Cardiac fibroblast (primary cell): ENCODE data around the gene AFAP1L1.
A peak's percentile ranks its signal among the peaks of the same experiment; 100 is the strongest.

Experiments
- DNase-seq, 2 donors: peaks; one replicate each; pipeline versions ENCODE4 v3.0.0 to v3.0.0-alpha.2; 2010; ENCODE audit warnings: low read depth in 2 of 2
- H3K4me3 ChIP-seq, 2 donors: replicated peaks in 1 of 2; 1 replicate in 1 of 2; 2 replicates in 1 of 2; pipeline ENCODE4 v1.5.1; 2011; ENCODE audit warnings: low read depth in 2 of 2, low read length in 2 of 2, mild to moderate bottlenecking in 2 of 2, moderate library complexity in 1 of 2
- TF ChIP-seq, protein P1 (sequence below): IDR thresholded peaks from one replicate; pipeline ENCODE4 v1.5.1; 2011; ENCODE audit warnings: low read depth, mild to moderate bottlenecking, low read length, inconsistent platforms

Gene AFAP1L1

DNA sequence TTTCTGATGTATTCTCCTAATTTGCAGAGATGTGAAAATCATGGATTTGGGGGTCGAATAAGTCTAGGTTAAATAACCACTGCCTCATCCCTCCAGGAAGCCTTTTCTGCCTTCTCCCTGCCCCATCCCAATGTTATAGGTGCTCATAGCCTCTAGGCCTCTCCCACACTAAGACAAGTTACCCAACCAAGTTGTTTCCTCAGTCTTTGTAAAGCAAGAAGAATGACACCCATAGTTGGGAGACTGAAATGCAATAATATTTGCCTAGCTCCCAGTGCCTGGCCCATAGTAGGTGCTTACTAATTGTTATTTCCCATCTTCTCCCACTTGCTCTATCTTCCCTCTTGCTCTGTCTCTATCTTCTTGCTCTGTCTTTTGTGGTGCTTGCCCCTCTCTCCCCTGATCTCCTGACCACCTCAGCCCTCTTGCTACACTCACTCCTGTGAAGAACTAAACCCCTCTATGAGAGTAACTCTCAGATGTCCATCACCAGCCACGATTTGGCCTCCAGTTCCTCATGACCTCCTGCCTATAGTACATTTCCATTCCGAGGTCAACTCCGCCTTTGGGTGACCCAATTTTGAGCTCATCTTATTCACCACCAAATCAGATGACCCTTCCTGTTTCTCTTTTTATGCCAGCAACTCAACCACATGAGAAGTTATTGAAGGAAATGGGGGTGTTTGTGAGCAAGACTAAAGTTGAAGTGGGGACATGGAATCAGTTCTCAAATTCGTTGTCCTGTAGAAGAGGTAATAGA, 7.0 kb downstream of the AFAP1L1 start:
- DNase-seq: no peak
- TF ChIP-seq, protein P1, sequence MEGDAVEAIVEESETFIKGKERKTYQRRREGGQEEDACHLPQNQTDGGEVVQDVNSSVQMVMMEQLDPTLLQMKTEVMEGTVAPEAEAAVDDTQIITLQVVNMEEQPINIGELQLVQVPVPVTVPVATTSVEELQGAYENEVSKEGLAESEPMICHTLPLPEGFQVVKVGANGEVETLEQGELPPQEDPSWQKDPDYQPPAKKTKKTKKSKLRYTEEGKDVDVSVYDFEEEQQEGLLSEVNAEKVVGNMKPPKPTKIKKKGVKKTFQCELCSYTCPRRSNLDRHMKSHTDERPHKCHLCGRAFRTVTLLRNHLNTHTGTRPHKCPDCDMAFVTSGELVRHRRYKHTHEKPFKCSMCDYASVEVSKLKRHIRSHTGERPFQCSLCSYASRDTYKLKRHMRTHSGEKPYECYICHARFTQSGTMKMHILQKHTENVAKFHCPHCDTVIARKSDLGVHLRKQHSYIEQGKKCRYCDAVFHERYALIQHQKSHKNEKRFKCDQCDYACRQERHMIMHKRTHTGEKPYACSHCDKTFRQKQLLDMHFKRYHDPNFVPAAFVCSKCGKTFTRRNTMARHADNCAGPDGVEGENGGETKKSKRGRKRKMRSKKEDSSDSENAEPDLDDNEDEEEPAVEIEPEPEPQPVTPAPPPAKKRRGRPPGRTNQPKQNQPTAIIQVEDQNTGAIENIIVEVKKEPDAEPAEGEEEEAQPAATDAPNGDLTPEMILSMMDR: no peak
- H3K4me3 ChIP-seq: no peak overlapping the region

GRCh38 chr5:149279661-149280060, 8.0 kb downstream of the AFAP1L1 start:
- TF ChIP-seq, protein P1: no peak
- DNase-seq: no peak
- no peak overlapping the region for H3K4me3 ChIP-seq

- no peak overlapping the region for H3K4me3 ChIP-seq
- peak in 1 of 2 donors; percentile 36 for DNase-seq
- TF ChIP-seq, protein P1: no peak
These were observed 8.5 kb downstream of the AFAP1L1 start for GRCh38 chr5:149280124-149280523.

GRCh38 chr5:149280802-149281201, 9.1 kb downstream of the AFAP1L1 start:
- no peak overlapping the region for H3K4me3 ChIP-seq
- TF ChIP-seq, protein P1: no peak
- no peak for DNase-seq

DNA sequence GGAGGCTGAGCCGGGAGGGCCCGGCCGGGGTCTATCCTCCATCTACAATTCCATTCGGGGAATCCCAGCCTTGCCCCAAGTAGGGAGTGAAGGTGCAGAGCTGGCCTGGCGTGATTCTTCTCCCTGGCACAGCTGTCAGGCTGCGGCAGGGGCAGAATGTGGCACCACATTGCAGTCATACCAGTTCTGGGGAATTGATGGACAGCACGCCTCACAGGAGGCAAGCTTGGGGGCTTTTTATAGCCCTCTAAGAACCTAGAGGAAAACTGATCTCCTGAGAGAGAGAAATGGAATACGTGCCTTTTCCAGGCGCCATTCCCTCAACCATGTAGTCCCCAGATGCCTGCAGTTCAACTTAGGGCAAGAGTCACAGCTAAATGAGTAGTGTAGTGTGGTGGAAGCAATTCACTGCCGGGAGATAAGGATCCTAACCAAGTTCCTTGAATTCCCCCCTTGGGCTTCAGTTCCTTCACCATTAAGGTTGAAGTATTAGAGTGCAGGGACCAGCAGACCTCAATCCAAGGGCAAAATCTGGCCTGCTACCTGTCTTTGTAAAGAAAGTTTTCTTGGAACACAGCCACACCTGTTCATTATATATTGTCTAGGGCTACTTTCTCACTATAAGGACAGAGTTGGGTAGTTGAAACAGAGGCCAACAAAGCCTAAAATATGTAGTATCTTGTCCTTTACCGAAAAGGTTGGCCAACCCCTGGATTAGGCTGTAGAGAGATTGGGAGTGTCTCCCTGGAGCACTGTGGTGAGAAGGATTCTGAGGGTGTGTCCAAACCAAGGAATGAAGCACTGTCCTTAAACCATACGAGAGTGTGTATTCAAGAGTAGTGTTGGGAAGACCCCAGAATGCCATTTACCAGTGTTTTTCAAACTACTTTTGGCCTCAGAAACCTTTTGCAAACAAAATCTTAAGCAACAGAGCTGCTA, 10.6 kb downstream of the AFAP1L1 start:
- TF ChIP-seq, protein P1: no peak
- no peak overlapping the region for H3K4me3 ChIP-seq
- DNase-seq: no peak

GRCh38 chr5:149282966-149283332, 11.3 kb downstream of the AFAP1L1 start:
- TF ChIP-seq, protein P1: no peak
- no peak overlapping the region for H3K4me3 ChIP-seq
- DNase-seq: no peak
